ENCODE data around the gene LMX1B.
"Not testable (repeated sequence)": the region's sequence is repeated elsewhere in the genome, so short reads cannot be mapped to it uniquely, and the experiment has no call there.

LMX1B gene

GRCh38 chr9:126636983-126637798 is 23.5 kb downstream of the LMX1B start:
- no peak for DNase-seq

DNA sequence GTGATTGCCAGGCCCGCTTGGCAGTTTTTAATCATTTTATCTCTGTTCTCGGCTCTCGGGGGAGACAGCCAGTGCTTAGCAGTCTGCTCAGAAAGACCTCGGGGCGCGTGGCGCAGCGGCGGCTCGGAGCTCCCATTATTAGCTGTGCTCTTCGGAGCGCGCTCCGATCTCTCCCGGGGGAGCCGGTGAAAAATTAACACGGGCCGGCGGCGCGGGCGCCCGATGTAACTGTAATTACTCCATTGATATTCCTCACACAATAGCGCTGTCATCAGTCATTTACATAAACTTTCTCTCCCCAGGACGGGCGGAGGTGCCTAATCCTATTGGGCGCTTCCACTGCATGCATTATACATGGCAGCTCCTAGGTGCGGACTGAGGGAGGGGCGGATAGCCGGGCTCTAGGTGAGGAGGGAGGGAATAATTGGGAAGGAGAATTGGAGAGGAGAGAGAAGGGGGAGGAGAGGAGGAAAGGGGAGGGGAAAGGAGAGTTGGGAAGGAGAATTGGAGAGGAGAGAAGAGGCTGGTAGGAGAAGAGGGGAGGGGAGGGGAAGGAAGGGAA is 24.9 kb downstream of the LMX1B start:
- DNase-seq = no peak

DNA sequence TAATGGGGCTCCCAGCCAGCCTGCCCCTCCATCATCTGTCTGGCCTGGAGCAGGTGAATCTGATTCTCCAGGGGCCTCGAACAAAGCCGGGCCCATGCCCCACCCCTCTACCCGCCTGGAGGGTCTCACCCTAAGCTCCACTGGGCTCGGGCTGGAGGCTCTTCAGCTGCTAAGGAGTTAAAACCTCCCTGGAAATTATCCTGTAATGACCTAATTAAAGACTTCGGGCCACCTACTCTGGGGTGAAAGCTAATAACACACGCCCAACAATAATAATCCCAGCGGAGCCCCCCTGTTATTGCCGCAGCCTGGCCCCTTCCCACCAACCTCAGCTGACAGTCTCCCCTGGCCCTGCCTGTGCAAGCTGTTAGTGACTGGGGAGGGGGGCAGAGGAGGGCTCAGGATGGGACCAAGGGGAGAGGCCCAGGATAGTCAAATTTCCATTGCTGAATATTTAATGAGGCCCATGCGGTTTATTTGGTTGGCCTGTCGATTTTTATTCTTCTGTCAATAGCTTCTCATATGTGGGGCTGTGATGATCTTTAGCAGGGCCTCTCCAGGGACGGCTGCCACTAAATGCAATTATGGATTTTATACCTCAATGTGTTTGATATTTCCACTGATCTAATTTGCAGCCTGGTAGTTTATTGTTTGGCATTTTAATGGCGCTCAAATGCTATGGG is 25.7 kb downstream of the LMX1B start:
- no peak for DNase-seq

- no peak for DNase-seq
Observed at GRCh38 chr9:126641118-126641851, 27.6 kb downstream of the LMX1B start.

- DNase-seq = no peak
Observed at GRCh38 chr9:126642010-126642744, 28.4 kb downstream of the LMX1B start.

DNA sequence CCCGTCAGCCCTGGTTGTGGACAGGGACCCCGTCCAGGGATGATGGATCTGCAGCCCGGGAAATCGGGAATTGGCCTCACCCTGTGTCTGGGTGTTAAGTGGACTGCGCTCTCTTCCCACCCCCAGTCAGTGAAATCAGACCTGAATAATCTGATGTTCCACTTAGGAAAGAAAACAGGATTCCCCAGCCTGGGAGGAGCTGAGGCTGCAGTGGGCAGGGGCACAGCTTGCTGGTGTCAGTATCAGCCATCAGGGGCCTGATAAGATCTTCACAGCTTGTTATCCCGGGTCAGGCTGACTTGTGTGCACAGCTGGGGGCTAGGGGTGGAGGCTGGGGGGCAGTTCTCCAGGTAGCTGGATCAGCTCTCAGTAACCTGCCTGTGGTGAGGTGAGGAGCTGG is 29.1 kb downstream of the LMX1B start:
- no peak for DNase-seq

- DNase-seq = no peak
Observed at GRCh38 chr9:126643945-126644527, 30.3 kb downstream of the LMX1B start.

GRCh38 chr9:126646162-126646561 is 32.4 kb downstream of the LMX1B start:
- no peak for DNase-seq

- DNase-seq = no peak
Observed at GRCh38 chr9:126647585-126648411, 34.1 kb downstream of the LMX1B start.

- no peak for DNase-seq
Observed at GRCh38 chr9:126649477-126649876, 35.7 kb downstream of the LMX1B start.

- no peak for DNase-seq
Observed at GRCh38 chr9:126650404-126651341, 36.9 kb downstream of the LMX1B start.

DNA sequence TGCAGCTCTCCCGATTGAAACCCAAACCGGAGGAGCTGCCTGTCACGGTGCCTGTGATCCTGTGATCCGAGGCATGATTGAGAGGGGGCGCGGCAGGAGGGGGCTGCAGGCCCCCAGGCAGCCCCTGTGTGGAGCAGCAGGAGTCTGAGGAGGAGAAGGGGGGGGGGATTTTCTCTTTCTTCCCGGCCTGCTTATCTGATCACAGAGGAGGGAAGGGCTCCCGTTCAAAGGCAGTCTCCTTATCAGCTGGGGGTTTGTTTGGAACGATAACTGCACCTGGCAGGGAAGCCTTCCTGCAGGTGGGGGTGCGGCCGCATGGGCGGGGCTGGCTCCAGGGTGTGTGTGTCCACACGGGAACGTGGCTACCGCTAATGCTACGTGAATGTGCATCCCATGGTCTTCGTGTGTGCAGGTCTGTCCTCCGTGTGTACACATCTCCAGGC is 38.4 kb downstream of the LMX1B start:
- no peak for DNase-seq

DNA sequence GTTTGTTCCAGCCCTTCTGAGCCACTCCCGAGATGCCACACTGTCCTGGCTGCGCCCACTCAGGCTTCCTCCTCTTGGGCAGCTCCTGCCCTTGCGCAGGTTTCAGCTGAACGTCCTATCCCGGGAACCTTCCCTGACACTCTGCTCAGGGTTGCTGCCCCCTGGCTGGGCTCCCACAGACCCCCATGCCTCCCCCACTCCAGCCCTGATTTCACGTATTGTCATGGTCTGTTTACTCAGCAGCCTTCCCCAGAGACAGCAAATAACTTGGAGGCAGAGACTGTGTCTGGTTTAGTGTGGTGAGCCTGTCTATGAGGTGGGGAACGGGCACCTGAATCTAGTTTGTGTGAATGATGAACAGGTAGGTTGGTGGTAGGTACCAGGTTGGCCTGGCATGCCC is 40.4 kb downstream of the LMX1B start:
- DNase-seq = no peak

- not testable (repeated sequence) for DNase-seq
Observed at GRCh38 chr9:126656214-126656613, 42.5 kb downstream of the LMX1B start.

DNA sequence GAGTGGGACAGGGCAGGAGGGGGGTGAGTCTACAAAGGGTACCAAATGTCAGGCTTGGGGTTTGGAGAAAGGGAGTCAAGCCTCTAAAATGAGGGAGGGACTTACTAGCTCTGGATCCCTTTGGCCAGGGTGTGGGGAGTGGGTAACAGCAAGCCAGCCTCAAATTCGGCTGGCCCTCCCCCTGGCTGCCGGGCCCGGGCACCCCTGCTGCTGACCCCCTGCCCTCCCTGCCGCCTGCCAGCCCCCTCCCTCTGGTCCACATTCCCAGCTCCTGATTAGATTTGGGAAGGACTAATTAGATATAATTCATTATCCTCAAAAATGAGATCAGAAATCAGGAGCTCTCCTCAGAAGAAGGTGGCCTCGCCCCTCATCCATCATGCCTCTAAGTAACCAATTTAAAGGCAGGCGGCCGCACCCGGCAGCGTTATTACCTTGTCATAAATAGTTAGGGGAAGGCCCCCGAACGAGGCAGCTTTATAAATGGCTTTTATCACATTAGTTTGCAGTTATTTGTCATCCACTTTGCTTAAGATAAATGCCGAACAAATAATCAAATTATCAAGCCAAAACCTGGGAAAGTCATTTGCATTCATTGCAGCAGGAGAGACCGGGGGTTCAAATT is 44.6 kb downstream of the LMX1B start:
- DNase-seq = no peak

DNA sequence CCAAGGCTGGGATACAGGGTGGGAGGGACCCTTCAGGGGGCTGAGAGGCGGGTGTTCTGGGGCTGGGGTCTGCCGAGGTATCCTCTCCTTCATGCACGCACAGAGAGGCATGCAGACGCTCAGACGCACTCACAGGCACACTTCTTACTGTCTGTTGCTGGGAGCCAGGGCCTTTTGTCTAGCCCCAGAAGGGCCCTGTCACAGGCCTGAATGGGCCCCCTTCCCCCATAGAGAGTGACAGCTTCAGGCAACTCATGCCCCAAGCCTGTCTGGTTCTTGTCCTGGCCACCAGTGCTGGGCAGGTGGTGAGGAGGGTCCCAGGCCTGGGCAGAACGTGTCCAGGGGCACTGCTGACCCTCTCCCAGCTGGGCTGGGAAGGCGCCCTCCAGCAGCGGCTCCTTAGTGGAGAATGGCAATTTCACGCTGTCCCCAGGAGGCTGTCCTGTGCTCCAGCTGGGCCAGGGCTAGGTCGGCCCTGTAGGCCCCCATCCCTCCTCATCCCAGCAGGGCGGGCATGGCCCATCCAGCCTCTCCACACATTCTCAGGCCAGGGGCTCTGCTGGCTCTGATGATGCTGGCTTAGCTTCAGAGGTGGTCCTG is 45.3 kb downstream of the LMX1B start:
- DNase-seq = no peak

DNA sequence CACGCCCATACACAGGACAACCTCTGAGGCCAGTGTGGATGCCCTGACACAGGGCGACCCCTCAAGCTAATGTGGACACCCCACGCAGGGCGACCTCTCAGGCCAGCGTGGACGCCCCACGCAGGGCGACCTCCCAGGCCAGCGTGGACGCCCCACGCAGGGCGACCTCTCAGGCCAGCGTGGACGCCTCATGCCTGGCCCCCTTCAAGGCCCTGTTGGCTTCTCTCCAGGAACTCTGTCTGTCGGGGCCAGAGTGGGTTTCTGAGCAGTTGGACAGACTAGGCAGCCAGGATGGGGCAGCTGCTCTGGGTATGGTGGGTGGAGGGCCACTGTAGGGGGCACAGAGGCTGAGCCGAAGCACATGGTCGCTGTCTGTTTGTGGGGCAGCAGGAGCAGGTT is 47.4 kb downstream of the LMX1B start:
- DNase-seq = no peak

- DNase-seq = no peak
Observed at GRCh38 chr9:126661521-126662251, 48.0 kb downstream of the LMX1B start.

Data from HCEC 1CT (cell line).